Measurements from ENCODE around the gene ELL.

Gene ELL

DNA sequence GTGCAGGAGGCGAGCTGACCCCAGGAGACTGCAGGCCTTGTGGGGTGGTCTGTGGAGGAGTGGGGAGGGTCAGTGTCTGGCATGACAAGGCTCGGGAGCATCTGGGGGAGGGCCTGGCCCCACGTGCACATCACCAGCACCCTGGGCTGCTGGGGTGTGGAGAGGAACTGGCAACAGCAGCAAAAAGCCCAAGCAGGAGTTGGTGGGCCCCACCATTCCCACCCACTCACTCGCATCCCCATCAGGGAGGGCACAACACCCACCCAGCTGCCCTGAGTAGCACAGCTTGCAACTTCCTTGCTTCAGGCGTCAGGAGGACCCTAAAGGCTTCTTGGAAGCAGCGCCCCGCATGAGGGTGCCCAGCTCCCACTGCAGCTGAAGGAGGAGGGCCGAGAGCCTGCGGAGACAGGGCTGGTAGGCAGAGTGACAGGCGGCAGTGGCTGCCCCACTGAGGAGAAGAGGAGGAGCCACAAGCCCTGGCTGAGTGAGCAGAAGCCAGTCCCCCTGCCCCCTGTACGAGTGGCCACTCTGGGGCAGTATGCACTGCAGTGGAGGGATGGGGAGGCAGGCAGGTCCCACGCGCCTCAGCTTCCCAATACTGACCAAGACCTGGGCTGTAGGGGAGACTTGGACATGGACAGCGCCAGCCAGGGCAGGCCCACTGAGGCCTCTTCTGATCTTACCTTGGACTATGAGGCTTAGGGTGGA lies 26.5 kb downstream of the ELL start:
- H3K4me3 ChIP-seq (ENCODE audit: low read depth, low read length): no peak overlapping the region
- TF ChIP-seq CTCF (IDR thresholded peaks at IDR 0.05; ENCODE audit: low read depth, low read length, missing control alignments): no peak
- no peak for DNase-seq (ENCODE audit: low read depth)

GRCh38 chr19:18494267-18494607 lies 27.6 kb downstream of the ELL start:
- no peak for DNase-seq (ENCODE audit: low read depth)

DNA sequence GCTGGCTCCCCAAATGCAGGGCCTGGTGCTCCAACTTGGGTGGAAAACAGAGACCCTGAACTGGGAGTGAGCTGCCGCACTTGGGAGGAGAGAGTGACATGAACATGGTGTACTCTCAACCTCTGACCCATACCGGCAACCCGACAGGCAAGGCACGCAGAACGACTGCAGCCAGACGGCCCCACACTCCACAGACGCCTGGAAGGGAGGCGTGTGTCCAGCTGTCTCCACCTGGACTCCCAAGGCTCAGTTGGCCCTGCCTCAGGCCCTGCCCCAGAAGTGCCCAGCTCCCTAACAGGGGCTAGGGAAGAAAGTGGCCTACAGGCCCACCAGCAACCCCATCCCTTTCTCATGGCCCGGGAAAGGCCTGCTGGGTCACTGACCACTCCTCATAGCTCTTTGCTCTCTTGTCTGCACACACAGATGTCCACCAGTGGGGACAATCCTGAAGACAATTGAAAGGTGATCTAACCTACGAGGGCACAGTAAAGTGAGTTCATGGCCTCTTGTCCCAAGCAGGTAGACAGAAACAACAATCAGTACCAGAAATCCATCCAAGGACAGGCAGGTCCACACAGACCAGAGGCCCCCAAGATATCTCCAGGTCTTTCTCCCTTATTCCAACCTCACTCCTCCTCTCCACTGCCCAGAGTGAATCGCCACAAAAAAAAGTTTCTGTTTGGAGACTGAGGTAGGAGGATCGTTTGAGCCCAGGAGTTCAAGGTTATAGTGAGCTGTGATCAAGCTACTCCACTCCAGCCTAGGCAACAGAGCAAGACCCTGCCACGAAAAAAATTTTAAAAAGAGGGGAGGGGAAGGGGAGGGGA lies 28.2 kb downstream of the ELL start:
- no peak for DNase-seq (ENCODE audit: low read depth)
- no peak overlapping the region for H3K4me3 ChIP-seq (ENCODE audit: low read depth, low read length)
- TF ChIP-seq CTCF (IDR thresholded peaks at IDR 0.05; ENCODE audit: low read depth, low read length, missing control alignments): no peak

More at GRCh38 chr19:18494267-18494607, 27.6 kb downstream of the ELL start:
- no peak overlapping the region for H3K4me3 ChIP-seq (ENCODE audit: low read depth, low read length)
- no peak for TF ChIP-seq CTCF (IDR thresholded peaks at IDR 0.05; ENCODE audit: low read depth, low read length, missing control alignments)

DNA sequence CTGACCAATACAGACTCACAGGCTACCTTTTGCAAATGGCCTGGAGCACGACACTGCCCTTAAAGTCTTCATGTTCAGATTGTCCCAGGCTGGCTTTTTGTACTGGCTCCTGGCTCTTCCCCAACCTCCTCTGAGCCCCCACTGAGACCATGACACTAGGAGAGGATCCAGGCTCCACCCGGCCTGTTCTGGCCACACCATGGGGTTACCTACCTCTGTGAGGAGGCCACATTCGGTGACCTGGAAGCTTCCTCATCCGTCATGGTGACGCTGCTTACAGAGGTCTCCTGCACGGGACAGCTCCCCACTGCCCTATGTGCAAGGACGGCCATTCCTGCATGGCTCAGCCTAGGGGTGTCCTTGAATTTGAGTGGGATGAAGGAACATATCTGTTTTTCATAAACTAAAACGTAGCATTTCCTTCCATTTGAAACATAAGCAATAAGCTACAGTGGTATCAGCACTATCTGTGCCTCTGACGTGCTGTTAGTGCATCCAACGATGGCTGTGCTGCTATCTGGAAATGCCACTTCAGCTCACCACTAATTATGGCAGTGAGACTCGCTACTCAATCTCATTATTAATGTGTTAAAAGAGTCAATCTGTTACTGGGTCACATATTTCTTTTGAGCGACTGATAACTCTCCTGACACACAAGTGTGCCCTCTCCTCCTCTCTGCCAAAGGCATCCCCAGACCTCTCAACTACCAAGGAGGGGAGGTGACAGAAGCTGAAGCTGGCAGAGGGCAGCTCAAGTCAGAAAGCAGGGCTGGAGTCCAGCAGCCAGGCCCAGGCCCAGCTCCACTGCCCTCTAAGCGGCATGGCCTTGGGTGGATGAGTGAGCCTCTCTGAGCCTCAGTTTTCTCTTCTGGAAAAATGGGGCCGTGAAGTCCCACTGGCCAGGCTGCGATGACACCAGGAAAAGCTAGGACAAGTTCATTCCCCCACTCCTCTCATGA lies 29.6 kb downstream of the ELL start:
- H3K4me3 ChIP-seq (ENCODE audit: low read depth, low read length): no peak overlapping the region
- no peak for TF ChIP-seq CTCF (IDR thresholded peaks at IDR 0.05; ENCODE audit: low read depth, low read length, missing control alignments)
- DNase-seq (ENCODE audit: low read depth): no peak

DNA sequence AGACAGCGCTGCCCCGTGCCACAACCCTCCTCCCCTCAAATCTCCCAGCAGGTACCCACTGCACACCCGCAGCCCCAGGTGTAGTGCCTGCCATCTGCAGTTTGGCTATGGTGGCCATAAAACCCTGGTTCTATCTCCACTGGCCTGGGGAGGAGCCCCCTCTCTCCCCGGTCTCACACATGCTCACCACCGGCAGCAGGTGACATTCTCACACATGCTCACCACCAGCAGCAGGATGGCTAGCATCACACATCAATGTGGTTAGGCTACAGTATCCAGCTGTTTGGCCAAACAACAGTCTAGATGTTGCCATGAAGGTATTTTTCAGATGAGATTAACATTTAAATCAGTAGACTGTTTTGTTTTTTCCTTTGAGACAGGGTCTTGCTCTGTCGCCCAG lies 31.1 kb downstream of the ELL start:
- no peak overlapping the region for H3K4me3 ChIP-seq (ENCODE audit: low read depth, low read length)
- DNase-seq (ENCODE audit: low read depth): no peak
- TF ChIP-seq CTCF (IDR thresholded peaks at IDR 0.05; ENCODE audit: low read depth, low read length, missing control alignments): no peak

- H3K4me3 ChIP-seq (ENCODE audit: low read depth, low read length): no peak overlapping the region
- TF ChIP-seq CTCF (IDR thresholded peaks at IDR 0.05; ENCODE audit: low read depth, low read length, missing control alignments): no peak
- no peak for DNase-seq (ENCODE audit: low read depth)
Measured at GRCh38 chr19:18489627-18490184, 32.2 kb downstream of the ELL start.
